OCI-LY1 (cell line): ENCODE measurements around the gene PTGER3.

Experiments used
- CTCF ChIP-seq: fragments of 200-600 bp; sonication (generic), shearing (Covaris generic); IDR thresholded peaks from 2 replicates; pipeline ENCODE4 v1.5.1; 2017; ENCODE audit warnings: mild to moderate bottlenecking, antibody characterized with exemption, low read length, moderate library complexity, mixed read lengths
- EZH2 ChIP-seq: fragments of 200-600 bp; sonication (generic), shearing (Covaris generic); IDR thresholded peaks from 2 replicates; pipeline ENCODE4 v1.8.0; 2017; ENCODE audit warnings: borderline replicate concordance, mixed run types, mild to moderate bottlenecking, antibody characterized with exemption, low read length, moderate library complexity, mixed read lengths

GRCh38 chr1:71068325-71069240 is 21.0 kb upstream of the PTGER3 start:
- TF ChIP-seq CTCF, result no peak
- no peak for TF ChIP-seq EZH2
